HG03378 (cell line): ENCODE data around the gene IKZF3.

ENCODE experiments used
- ATAC-seq: cut with Tn5 transposase; IDR thresholded peaks from one replicate; pipeline ENCODE4 v1.9.1; 2021; ENCODE audit warnings: mild to moderate bottlenecking, moderate library complexity; ENCODE audit not compliant: unreplicated experiment

Gene IKZF3

GRCh38 chr17:39818358-39819000 is 45.6 kb downstream of the IKZF3 start:
- no peak for ATAC-seq

DNA sequence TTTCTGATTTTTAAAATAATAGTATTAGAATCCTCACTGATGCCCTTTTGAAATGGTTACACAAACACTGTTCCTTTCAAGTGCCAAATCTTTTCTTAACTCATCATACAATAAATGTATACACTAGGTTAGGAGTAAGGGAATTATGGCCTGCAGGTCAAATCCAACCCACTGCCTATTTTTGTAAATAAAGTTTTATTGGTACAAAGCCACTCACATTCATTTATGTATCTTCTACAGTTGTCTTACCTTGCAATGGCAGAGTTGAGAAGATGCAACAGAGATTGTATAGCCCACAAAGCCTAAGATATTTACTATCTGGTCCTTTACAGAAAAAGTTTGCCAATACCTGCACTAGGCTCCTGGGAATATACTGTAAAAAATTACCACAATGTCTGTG is 47.8 kb downstream of the IKZF3 start:
- no peak for ATAC-seq

DNA sequence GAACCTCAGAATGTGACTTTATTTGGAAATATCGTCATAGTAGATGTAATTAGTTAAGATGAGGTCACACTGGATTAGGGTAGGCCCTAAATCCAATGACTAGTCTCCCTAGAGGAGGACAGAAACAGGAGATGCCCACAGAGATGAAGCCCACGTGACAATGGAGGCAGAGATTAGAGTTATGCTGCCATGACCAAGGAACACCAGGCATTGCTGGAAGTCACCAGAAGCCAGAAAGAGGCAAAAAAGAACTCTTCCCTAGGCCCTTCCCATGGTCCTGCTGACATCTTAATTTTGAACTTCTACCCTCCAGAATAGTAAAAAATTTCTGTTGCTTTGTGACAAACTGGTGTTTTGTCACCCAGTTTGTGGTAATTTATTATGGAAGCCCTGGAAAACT is 49.6 kb downstream of the IKZF3 start:
- ATAC-seq = no peak

DNA sequence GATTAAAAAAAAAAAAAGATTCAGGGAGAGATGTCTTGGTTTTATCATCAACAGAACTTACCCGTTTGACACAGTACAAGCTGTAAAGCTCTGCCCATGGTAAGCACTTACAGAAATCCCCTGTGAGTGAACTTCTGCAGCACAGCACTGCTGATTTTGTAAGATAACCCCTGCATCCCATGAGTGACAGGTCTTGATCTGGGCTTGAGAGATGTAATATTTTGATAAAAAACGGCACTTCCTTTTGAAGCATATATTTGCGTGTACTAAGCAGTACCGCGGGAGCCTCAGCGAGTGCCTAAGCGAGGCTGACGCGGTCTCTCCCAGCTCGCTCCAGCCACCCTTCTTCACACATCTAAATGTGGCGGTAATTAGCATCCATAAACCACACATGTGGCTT is 50.5 kb downstream of the IKZF3 start:
- no peak for ATAC-seq

DNA sequence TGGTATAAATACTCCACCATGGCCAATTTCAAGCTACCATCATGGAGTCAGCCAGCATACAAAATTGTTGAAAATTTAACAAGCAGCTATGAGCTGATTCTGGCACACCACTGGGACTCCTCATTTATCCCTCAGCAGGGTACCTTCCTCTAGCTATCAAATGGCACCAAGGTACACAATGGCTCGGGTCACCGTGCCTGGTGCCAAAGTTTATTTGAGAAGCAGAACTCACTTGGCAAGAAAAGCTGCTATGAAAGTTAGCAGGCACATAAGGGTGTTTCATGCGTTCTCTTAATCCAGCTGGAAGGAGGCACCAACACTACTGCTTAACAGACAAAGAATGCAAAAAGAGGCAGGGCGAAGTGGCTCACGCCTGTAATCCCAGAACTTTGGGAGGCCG is 51.6 kb downstream of the IKZF3 start:
- no peak for ATAC-seq

DNA sequence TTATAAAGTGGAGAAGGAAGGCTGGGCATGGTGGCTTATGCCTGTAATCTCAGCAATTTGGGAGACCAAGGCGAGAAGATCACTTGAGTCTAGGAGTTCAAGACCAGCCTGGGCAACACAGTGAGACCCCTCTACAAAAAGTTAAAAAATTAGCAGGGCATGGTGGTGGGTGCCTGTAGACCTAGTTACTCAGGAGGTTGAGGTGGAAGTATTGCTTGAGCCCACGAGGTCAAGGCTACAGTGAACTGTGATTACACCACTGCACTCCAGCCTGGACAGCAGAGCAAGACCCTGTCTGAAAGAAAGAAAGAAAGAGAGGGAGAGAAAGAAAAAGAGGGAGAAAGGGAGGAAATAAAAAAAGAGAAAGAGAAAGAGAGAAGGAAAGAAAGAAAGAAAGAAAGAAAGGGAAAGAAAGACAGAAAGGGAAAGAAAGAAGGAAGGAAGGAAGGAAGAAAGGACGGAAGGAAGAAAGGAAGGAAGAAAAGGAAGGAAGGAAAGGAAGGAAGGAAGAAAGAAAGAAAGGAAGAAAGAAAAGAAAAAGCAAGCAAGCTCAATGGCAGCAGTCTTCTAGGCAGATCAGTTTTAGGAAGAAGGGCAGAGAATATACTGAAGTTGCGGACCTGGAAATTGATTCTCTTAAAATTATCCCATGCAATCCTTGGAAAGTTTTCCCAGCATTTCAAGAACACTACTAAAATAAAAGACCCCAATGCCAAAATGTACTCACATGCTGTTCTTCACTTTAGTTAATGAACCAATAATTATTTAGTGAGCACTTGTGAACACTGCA is 53.0 kb downstream of the IKZF3 start:
- ATAC-seq = no peak

- no peak for ATAC-seq
These were observed 54.9 kb downstream of the IKZF3 start for GRCh38 chr17:39809221-39809620.

GRCh38 chr17:39808409-39808997 is 55.6 kb downstream of the IKZF3 start:
- ATAC-seq = no peak

- ATAC-seq = no peak
These were observed 59.3 kb downstream of the IKZF3 start for GRCh38 chr17:39804839-39805238.

DNA sequence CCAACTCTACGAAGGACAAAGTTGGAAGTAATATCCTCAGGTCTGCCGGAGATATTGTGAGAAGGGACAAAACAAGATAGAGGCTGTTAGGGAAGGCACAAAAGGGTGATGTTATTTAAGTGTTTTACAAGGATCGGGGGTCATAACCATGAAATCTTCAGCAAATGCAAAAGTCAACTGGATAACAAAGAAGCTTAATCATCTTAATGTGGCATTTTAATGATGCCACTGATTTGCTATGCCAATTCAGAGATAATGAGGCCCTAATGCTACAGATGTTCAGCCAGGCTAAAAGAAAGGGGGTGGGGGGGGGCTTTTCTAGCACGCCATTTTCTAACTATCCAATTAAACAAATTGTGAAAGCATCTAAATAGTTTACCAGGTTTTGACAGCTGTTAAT is 63.1 kb downstream of the IKZF3 start:
- ATAC-seq = no peak

- no peak for ATAC-seq
These were observed 63.6 kb downstream of the IKZF3 start for GRCh38 chr17:39800540-39800939.

GRCh38 chr17:39799395-39799794 is 64.7 kb downstream of the IKZF3 start:
- no peak for ATAC-seq

DNA sequence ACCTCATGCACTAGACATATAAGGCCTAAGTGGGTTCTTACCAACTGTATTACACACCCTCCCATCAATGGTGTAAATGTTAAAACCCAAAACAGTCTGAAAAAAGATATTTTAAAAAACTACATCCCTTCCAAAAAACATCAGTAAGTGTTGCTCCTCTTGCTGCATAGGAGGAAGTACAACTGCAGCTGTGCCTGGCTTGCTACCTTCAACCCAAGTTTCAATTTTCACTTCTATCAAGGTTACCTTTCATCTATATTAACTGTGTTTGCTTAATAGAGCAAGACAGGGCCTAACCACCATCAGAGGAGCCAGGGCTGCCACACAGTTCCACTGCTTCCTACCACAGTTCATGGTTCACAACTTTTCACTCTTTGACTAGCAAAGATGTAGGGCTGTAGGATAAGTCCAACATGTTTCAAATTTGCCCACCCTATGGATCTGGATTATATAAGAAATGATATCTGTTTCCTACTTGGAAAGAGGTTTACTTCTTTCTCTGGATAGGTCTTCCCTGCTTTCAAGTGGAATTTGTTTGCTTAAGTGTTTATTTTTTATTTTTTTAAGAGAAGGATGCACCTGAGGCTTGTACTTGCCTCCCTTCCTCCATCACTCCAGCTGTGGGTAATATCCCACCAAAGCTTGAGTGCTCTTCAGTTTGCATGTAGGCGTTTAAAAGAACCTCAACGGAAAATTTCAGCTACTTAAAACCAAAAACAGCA is 69.7 kb downstream of the IKZF3 start:
- ATAC-seq = peak; percentile 86

DNA sequence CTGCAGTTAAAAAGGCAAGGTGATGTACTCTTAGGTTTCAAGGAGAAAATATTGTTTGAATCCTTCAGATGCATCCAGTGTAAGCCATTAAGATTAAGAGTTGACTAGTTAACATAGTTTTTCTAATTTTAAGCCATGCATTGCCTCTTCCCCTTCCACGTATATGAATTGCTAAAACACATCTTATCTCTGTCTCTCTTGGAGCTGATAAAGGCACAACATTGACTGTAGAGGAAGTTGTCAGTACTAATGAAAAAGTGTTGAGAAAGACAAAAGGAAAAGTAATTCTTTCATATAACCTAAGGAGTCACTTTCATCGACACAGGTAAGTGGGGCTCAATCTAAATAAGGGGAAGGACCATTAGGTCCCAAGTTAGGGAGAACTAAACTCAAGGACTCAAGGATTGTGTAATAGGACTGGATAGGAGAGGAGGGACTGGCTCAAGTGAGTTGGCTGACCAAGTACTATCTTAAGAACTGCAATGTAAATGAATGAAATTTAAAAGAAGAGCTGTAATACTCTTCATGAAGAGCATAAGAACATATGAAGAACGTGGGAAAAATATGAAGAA is 70.7 kb downstream of the IKZF3 start:
- no peak for ATAC-seq

- ATAC-seq = no peak
These were observed 71.4 kb downstream of the IKZF3 start for GRCh38 chr17:39792526-39793221.

DNA sequence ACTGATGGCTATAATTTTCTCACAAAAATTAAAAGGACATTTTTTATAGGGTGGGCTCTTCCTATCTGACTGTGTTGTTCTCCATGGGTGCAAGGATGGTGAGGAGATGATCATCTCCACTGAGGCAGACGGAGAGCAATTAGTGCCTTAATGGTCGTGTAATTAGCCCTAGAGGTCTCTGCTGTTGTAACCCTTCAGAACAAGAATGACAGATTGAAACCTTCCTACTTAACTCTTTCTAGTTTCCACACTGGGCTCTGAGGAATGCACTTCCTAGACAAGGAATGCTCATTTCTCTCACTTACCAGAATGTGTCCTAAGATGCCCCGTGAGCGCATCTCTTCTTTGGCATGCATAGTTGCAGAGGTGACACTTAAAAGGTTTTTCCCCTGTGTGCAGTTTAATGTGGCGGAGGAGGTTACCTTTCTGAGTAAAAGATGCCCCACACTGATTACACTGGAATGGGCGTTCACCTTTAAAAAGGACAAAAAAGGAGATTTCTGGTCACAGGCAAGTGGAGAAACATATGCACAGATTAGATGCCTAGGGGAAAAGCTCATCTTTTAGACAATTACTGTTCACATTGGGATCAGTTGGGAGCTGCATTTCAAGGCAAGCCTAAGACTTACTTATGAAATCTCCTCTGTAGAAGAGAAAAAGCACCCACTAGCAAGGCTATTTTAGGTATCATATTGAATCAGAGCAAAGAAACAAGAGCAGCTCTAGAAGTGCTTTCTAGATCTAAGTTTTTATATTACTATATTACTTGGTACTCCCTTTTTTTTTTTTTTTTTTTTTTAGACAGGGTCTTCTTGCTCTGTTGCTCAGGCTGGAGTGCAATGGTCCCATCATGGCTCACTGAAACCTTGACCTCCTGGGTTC is 72.8 kb downstream of the IKZF3 start:
- no peak for ATAC-seq

- no peak for ATAC-seq
These were observed 76.2 kb downstream of the IKZF3 start for GRCh38 chr17:39787743-39788484.

DNA sequence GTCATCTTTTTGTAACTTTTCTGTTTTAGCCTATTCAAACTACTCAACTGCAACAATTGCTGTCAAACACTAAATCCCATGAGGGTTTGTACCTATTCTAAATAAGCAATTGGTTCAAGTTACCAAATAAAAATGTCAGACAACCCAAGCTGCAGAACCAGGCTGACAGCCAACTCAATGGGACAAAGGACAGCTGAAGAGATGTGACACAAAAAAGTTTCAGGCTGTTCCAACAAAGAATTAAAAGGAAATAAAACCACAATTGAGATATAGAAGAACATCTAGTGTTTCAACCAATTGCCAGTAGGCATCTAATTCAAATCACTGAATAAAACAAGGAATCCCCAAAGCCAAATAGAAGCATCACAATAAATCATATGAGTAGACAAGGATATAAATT is 77.1 kb downstream of the IKZF3 start:
- ATAC-seq = no peak

DNA sequence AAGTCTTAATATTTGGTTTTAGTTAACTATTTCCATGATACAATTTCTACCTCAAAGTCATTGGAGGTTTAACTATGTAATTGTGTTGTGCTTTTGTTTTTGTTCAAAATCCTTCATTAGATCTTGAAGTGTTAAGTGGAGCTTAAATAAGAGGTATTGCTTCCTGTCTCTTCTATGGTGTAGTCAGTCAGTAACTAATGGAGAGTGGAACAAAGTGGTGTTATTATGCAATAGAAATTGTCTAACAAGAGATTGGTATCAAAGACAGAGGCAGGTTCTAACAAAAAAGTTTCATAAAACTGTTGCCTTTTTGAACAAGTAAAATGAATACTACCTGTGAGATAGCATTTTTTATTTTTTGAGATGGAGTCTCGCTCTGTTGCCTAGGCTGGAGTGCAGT is 81.1 kb downstream of the IKZF3 start:
- ATAC-seq = no peak
